K562 (cell line): ENCODE results near the gene ERP27. TPM values are rescaled to one million over a fixed set of nuclear protein-coding genes. Genes with fewer than 3 reads are reported as not detected.

Source experiments
- ATAC-seq: fragments of 200-7000 bp; cut with Tn5 transposase; 3 replicates; pipeline ENCODE4 v1.9.1; 2020; ENCODE audit warnings: moderate library complexity
- BruUV-seq: library from RNA; stranded (reverse); fragments of 400-500 nt; replicated peaks from 2 replicates; lab custom pipeline; 2021; lab: Mats Ljungman, UMichigan
- CTCF ChIA-PET: fragments of 300-600 bp; formaldehyde crosslinking; extraction: SDS; loops from one replicate; lab custom pipeline; 2021; ENCODE audit warnings: low intra/inter-chr PET ratio; lab: Yijun Ruan, JAX
- POLR2A ChIA-PET: fragments of 300-600, 350-650 bp; sonication (Branson Sonifier 250); formaldehyde crosslinking; extraction: SDS; loops from one replicate; lab custom pipeline; 2021; ENCODE audit warnings: antibody characterized with exemption, inconsistent platforms; lab: Yijun Ruan, JAX
- DNase-seq, 4 experiments: peaks; one replicate each; pipeline versions ENCODE4 v3.0.0 to v3.0.0-alpha.2; 2011 to 2018; ENCODE audit warnings: low spot score in 3 of 4, mixed read lengths in 3 of 4; ENCODE audit errors: extremely low read depth in 1 of 4
- FAIRE-seq: peaks from 2 replicates; lab custom pipeline; 2011; peaks lifted over from hg19 to GRCh38; lab: Jason Lieb, UNC
- H2AFZ ChIP-seq: 2 replicates; pipeline ENCODE4 v1.6.0; 2011; ENCODE audit warnings: low read depth, low read length, control low read depth, inconsistent platforms
- H3K27ac ChIP-seq: fragments of 200-600 bp; 3 replicates; pipeline ENCODE4 v1.8.0; 2011; ENCODE audit warnings: low read depth, mild to moderate bottlenecking, control low read depth, inconsistent platforms, low read length, moderate library complexity, mixed read lengths; ENCODE audit errors: extremely low read depth
- H3K27me3 ChIP-seq, 2 experiments: fragments of 300-600 bp in 1 of 2; 2 replicates in 1 of 2; 3 replicates in 1 of 2; pipeline versions ENCODE4 v1.6.0 to v1.8.0; 2011; ENCODE audit warnings: inconsistent platforms in 2 of 2, low read length in 2 of 2, mild to moderate bottlenecking in 1 of 2, mixed read lengths in 1 of 2, moderate library complexity in 1 of 2; ENCODE audit not compliant: control insufficient read depth in 2 of 2, insufficient read depth in 2 of 2
- H3K36me3 ChIP-seq: fragments of 300-600 bp; 3 replicates; pipeline ENCODE4 v1.8.0; 2011; ENCODE audit warnings: mild to moderate bottlenecking, low read length, inconsistent platforms; ENCODE audit not compliant: control insufficient read depth, insufficient read depth
- H3K4me1 ChIP-seq, 2 experiments: fragments of 200-600 bp in 1 of 2; replicated peaks in 1 of 2; 2 replicates in 1 of 2; 3 replicates in 1 of 2; pipeline versions ENCODE4 v1.5.1 to v1.8.0; 2011; ENCODE audit warnings: inconsistent platforms in 2 of 2, low read length in 2 of 2, mild to moderate bottlenecking in 1 of 2, mixed read lengths in 1 of 2, moderate library complexity in 1 of 2; ENCODE audit not compliant: control insufficient read depth in 2 of 2, insufficient read depth in 2 of 2
- H3K4me2 ChIP-seq: 2 replicates; pipeline ENCODE4 v1.6.1; 2011; ENCODE audit warnings: low read length, control low read depth, inconsistent platforms, mixed read lengths; ENCODE audit not compliant: insufficient read depth
- H3K4me3 ChIP-seq: fragments of 200-600 bp; sonication (generic), shearing (Covaris generic); 2 replicates; pipeline ENCODE4 v1.5.1; 2016; ENCODE audit warnings: control low read depth, inconsistent platforms
- H3K79me2 ChIP-seq: fragments of 200-600 bp; 3 replicates; pipeline ENCODE4 v1.8.0; 2011; ENCODE audit warnings: low read length, inconsistent platforms; ENCODE audit not compliant: control insufficient read depth, insufficient read depth
- H3K9ac ChIP-seq, 2 experiments: 2 replicates each; pipeline versions ENCODE4 v1.6.0 to v1.6.1; 2011; ENCODE audit warnings: low read depth in 2 of 2, low read length in 2 of 2, control low read depth in 1 of 2, inconsistent platforms in 1 of 2, mild to moderate bottlenecking in 1 of 2, mixed read lengths in 1 of 2; ENCODE audit not compliant: insufficient read depth in 1 of 2
- H3K9me1 ChIP-seq: one replicate; pipeline ENCODE4 v1.6.0; 2011; ENCODE audit warnings: inconsistent platforms, mild to moderate bottlenecking, low read length, moderate library complexity; ENCODE audit not compliant: control insufficient read depth, insufficient read depth
- H3K9me3 ChIP-seq: replicated peaks from 2 replicates; pipeline ENCODE4 v1.5.1; 2011; ENCODE audit warnings: low read depth, low read length, inconsistent platforms; ENCODE audit not compliant: control insufficient read depth, insufficient read depth
- H4K20me1 ChIP-seq: replicated peaks from 2 replicates; pipeline ENCODE4 v1.6.1; 2011; ENCODE audit warnings: low read length, inconsistent platforms, mixed read lengths; ENCODE audit not compliant: control insufficient read depth, insufficient read depth
- CREB1 ChIP-seq, 2 experiments: sonication (generic) in 1 of 2; formaldehyde crosslinking in 1 of 2; IDR thresholded peaks; 2 replicates each; pipeline versions ENCODE4 v1.6.1 to v1.8.0; 2012 to 2022; ENCODE audit warnings: inconsistent platforms in 1 of 2, mild to moderate bottlenecking in 1 of 2, missing genetic modification reagents in 1 of 2, moderate library complexity in 1 of 2
- FOXJ3 ChIP-seq: sonication (generic); formaldehyde crosslinking; IDR thresholded peaks from 2 replicates; pipeline ENCODE4 v1.4.0; 2020; ENCODE audit warnings: mild to moderate bottlenecking, missing genetic modification reagents
- JUNB ChIP-seq: fragments of 450-650 bp; formaldehyde crosslinking; conservative IDR thresholded peaks from 2 replicates; pipeline ENCODE4 v1.4.0; 2020; ENCODE audit warnings: mild to moderate bottlenecking
- STAT5B ChIP-seq: fragments of 250-450 bp; sonication (Bioruptor Pico); IDR thresholded peaks from 2 replicates; pipeline ENCODE4 v1.8.0; 2021; ENCODE audit warnings: mild to moderate bottlenecking, inconsistent platforms
- ZNF347 ChIP-seq: fragments of 450-650 bp; formaldehyde crosslinking; IDR thresholded peaks from 2 replicates; pipeline ENCODE4 v1.4.0; 2020; ENCODE audit warnings: low read depth, mild to moderate bottlenecking, moderate library complexity
- ZNF408 ChIP-seq: fragments of 250-450 bp; sonication (Bioruptor Pico); IDR thresholded peaks from 2 replicates; pipeline ENCODE4 v1.4.0; 2020; ENCODE audit warnings: low read depth, mild to moderate bottlenecking, moderate library complexity
- WGBS: fragments of 100-300 bp; shearing (Covaris generic); methylation state at CpG from one replicate; pipeline ENCODE4 v1.1.6; 2016; ENCODE audit warnings: low coverage, mixed read lengths; ENCODE audit not compliant: insufficient coverage; ENCODE audit errors: missing lambda C conversion rate; 5-methylcytosine and 5-hydroxymethylcytosine counted together
- in situ Hi-C: fragments of 300-500 bp; cut with MboI; formaldehyde crosslinking; loops from 4 replicates; pipeline ENCODE4 v1.15.0; 2018; ENCODE audit warnings: inconsistent platforms, mixed read lengths
- intact Hi-C: fragments of 100-400 bp; cut with micrococcal nuclease; formaldehyde crosslinking; loops from 2 replicates; pipeline ENCODE4 v1.14.2; 2022
- polyA plus RNA-seq, 8 experiments: library from polyadenylated mRNA; depleted of rRNA in 4 of 8; stranded (reverse) in 5 of 8; unstranded in 3 of 8; fragments of >200 nt; fragmentation: Nextera tagmentation in 2 of 8; fragmentation: Illumina TruSeq in 1 of 8; extraction: Ambion mirVana in 2 of 8; extraction: Trizol in 1 of 8; gene quantifications; 2 replicates each; pipeline versions ENCODE4 v1.2.1 to v1.2.3, GENCODE V29; 2011 to 2014; ENCODE audit warnings: inconsistent platforms in 1 of 8, missing spikeins in 1 of 8
- total RNA-seq, 7 experiments: library from RNA; depleted of rRNA in 6 of 7; stranded (reverse); fragments of >200 nt in 6 of 7; fragmentation: Illumina TruSeq in 2 of 7; extraction: Trizol in 2 of 7; gene quantifications; 2 replicates each; pipeline versions ENCODE4 v1.2.1 to v1.2.3, GENCODE V29; 2011 to 2021; ENCODE audit warnings: low replicate concordance in 1 of 7
- TF ChIP-seq, protein P1 (sequence below): fragments of 450-650 bp; formaldehyde crosslinking; IDR thresholded peaks from 2 replicates; pipeline ENCODE4 v1.4.0; 2020; ENCODE audit warnings: mild to moderate bottlenecking
- TF ChIP-seq, protein P2 (sequence below): sonication (generic); formaldehyde crosslinking; IDR thresholded peaks from 2 replicates; pipeline ENCODE4 v1.9.0; 2022; ENCODE audit warnings: mild to moderate bottlenecking, missing genetic modification reagents
- TF ChIP-seq, protein P3 (sequence below), 3 experiments: fragments of 200-800 bp in 1 of 3; sonication (Bioruptor generic) in 1 of 3; sonication (generic) in 1 of 3; formaldehyde crosslinking in 1 of 3; IDR thresholded peaks; 2 replicates each; pipeline versions ENCODE4 v1.6.1 to v1.8.0; 2016 to 2022; ENCODE audit warnings: mild to moderate bottlenecking in 2 of 3, missing compliant biosample characterization in 2 of 3, missing genetic modification characterization in 2 of 3, missing genetic modification reagents in 1 of 3
- TF ChIP-seq, protein P4 (sequence below): fragments of 250-450 bp; sonication (Bioruptor Pico); IDR thresholded peaks from 2 replicates; pipeline ENCODE4 v1.8.0; 2021; ENCODE audit warnings: moderate library complexity, mild to moderate bottlenecking, inconsistent platforms

The ERP27 gene
- total and polyA plus RNA-seq, 9 of the 15 experiments (the other 6 are each of a cell fraction or from before 2014, with no cell fraction given), result 0.07 to 0.27 (median 0.11) TPM; not detected in 6

DNA sequence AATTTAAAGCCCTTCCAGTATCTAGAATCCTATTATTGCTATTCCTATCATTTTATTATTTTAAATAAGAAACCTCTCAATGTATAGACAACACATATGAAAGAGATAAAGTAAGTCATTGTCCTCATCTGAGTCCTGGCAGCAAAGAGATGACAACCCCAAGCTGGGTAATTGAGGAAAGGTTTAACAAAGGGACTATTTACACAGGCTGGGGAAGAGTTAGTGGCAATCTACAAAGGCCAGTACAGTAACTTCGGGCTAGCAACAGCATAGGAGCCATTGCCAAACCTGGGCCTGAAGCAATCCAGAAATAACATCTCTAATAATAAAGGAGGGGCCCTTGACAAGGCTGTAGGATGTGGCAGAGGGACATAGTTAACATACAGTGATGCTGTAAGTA lies 45.7 kb upstream of the ERP27 start:
- intact Hi-C loops (no loop called here), in situ Hi-C loops (no loop called here)
- H3K9ac ChIP-seq, result no peak overlapping the region
- H3K27me3 ChIP-seq, result peaks cover 0 to 10% of the 10 kb centered on the region in 2 experiments; a peak in 1 of 5 replicates
- H3K27ac ChIP-seq, result no peak overlapping the region
- no peak overlapping the region for H2AFZ ChIP-seq
- H3K9me3 ChIP-seq, result no peaks in the 10 kb centered on the region
- ChIA-PET CTCF (no interaction called here), POLR2A (no interaction called here)
- no peaks in the 10 kb centered on the region for H3K9me1 ChIP-seq
- TF ChIP-seq, protein P1, sequence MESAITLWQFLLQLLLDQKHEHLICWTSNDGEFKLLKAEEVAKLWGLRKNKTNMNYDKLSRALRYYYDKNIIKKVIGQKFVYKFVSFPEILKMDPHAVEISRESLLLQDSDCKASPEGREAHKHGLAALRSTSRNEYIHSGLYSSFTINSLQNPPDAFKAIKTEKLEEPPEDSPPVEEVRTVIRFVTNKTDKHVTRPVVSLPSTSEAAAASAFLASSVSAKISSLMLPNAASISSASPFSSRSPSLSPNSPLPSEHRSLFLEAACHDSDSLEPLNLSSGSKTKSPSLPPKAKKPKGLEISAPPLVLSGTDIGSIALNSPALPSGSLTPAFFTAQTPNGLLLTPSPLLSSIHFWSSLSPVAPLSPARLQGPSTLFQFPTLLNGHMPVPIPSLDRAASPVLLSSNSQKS (CRISPR knock-in tag), result no peak
- H3K4me2 ChIP-seq, result no peak overlapping the region
- H3K36me3 ChIP-seq, result no peaks in the 10 kb centered on the region
- WGBS, result 0% methylated on average over 1 of the region's 1 CpG
- FAIRE-seq (no peak), DNase-seq (no peak), ATAC-seq (no peak)
- H3K4me3 ChIP-seq, result no peak overlapping the region
- no peaks in the 10 kb centered on the region for H4K20me1 ChIP-seq
- no TSS peak for BruUV-seq
- no peaks in the 10 kb centered on the region for H3K4me1 ChIP-seq
- H3K79me2 ChIP-seq, result no peaks in the 10 kb centered on the region

DNA sequence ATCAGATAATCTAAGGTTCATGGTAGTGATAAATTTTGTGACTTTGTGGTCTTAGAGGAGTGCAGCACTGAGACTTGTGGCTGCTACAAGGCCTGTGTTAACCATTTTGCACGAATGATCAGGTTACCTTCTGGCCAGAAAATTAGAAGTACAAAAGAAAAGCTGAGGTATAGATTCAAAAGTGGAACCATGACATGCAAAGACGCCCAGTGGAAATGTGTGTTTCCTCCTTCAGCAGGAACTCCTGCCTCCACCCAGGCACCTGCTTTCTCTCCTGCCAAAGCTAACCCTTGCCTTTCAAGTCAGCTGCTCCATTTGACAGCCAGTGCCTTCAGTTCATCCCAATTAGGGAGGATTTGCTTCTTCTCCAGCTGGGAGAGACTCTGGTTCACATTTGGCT lies 44.7 kb upstream of the ERP27 start:
- no peak overlapping the region for H3K9ac ChIP-seq
- CTCF ChIA-PET, result no interaction called here
- H3K79me2 ChIP-seq, result no peaks in the 10 kb centered on the region
- BruUV-seq, result no TSS peak
- no peaks in the 10 kb centered on the region for H4K20me1 ChIP-seq
- no peaks in the 10 kb centered on the region for H3K4me1 ChIP-seq
- no peaks in the 10 kb centered on the region for H3K9me3 ChIP-seq
- no peak overlapping the region for H3K4me3 ChIP-seq
- H2AFZ ChIP-seq, result no peak overlapping the region
- H3K36me3 ChIP-seq, result no peaks in the 10 kb centered on the region
- no peak for TF ChIP-seq JUNB
- TF ChIP-seq STAT5B (CRISPR knock-in tag), result no peak
- TF ChIP-seq, protein P2, sequence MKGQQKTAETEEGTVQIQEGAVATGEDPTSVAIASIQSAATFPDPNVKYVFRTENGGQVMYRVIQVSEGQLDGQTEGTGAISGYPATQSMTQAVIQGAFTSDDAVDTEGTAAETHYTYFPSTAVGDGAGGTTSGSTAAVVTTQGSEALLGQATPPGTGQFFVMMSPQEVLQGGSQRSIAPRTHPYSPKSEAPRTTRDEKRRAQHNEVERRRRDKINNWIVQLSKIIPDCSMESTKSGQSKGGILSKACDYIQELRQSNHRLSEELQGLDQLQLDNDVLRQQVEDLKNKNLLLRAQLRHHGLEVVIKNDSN (CRISPR knock-in tag), result no peak
- TF ChIP-seq CREB1 (IDR thresholded peaks at IDR 0.05), result no peak
- TF ChIP-seq CREB1 (CRISPR knock-in tag; IDR thresholded peaks at IDR 0.05), result no peak
- TF ChIP-seq, protein P3, sequence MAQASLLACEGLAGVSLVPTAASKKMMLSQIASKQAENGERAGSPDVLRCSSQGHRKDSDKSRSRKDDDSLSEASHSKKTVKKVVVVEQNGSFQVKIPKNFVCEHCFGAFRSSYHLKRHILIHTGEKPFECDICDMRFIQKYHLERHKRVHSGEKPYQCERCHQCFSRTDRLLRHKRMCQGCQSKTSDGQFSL (CRISPR knock-in tag; IDR thresholded peaks at IDR 0.05), result no peak
- TF ChIP-seq, protein P3 (tag; IDR thresholded peaks at IDR 0.05), result no peak
- TF ChIP-seq ZNF408 (CRISPR knock-in tag), result no peak
- TF ChIP-seq, protein P4, sequence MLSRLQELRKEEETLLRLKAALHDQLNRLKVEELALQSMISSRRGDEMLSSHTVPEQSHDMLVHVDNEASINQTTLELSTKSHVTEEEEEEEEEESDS, result no peak
- TF ChIP-seq FOXJ3 (CRISPR knock-in tag), result no peak
- no peak for TF ChIP-seq ZNF347 (CRISPR knock-in tag)
- ATAC-seq (no peak), DNase-seq (no peak), FAIRE-seq (no peak)
- no peaks in the 10 kb centered on the region for H3K9me1 ChIP-seq
- WGBS, result 7% methylated on average over 2 of the region's 2 CpGs
- peaks cover 0 to 10% of the 10 kb centered on the region in 2 experiments; a peak in 1 of 5 replicates for H3K27me3 ChIP-seq
- H3K27ac ChIP-seq, result no peak overlapping the region
- POLR2A ChIA-PET, result no interaction called here
- in situ Hi-C loops, result no loop called here
- intact Hi-C loops, result no loop called here
- H3K4me2 ChIP-seq, result no peak overlapping the region
